K562 (cell line): Measurements from ENCODE around the gene GHRL. TPM values are rescaled to one million over a fixed set of nuclear protein-coding genes. Genes with fewer than 3 reads are reported as not detected.
A peak's percentile ranks its signal among the peaks of the same experiment; 100 is the strongest.

Experiments
- CEBPG ChIP-seq, 3 experiments: fragments of 200-800 bp in 1 of 3; sonication (Bioruptor generic) in 1 of 3; sonication (generic) in 1 of 3; formaldehyde crosslinking in 1 of 3; IDR thresholded peaks in 2 of 3; conservative IDR thresholded peaks in 1 of 3; 2 replicates each; pipeline versions ENCODE4 v1.6.1 to v1.8.0; 2016 to 2022; ENCODE audit warnings: missing compliant biosample characterization in 2 of 3, missing genetic modification characterization in 2 of 3, mild to moderate bottlenecking in 1 of 3, missing genetic modification reagents in 1 of 3
- DIDO1 ChIP-seq: fragments of 450-650 bp; IDR thresholded peaks from 2 replicates; pipeline ENCODE4 v1.6.1; 2016; ENCODE audit warnings: low read depth, missing biosample characterization, missing genetic modification characterization
- FOS ChIP-seq: IDR thresholded peaks from 3 replicates; pipeline ENCODE4 v1.6.1; 2011; ENCODE audit not compliant: insufficient read length; ENCODE audit errors: extremely low read depth
- GATA2 ChIP-seq: sonication (generic); formaldehyde crosslinking; IDR thresholded peaks from 2 replicates; pipeline ENCODE4 v1.4.0; 2020; ENCODE audit warnings: mild to moderate bottlenecking, missing genetic modification reagents
- KAT8 ChIP-seq: fragments of 450-650 bp; IDR thresholded peaks from 2 replicates; pipeline ENCODE4 v1.6.1; 2016; ENCODE audit warnings: low read depth, mild to moderate bottlenecking
- NELFE ChIP-seq: IDR thresholded peaks from 2 replicates; pipeline ENCODE4 v1.6.1; 2011; ENCODE audit warnings: mild to moderate bottlenecking; ENCODE audit not compliant: insufficient read depth, insufficient read length
- NFYB ChIP-seq: IDR thresholded peaks from 2 replicates; pipeline ENCODE4 v1.6.1; 2011; ENCODE audit warnings: mild to moderate bottlenecking, moderate library complexity; ENCODE audit not compliant: insufficient read length; ENCODE audit errors: extremely low read depth
- OTX1 ChIP-seq: fragments of 450-650 bp; formaldehyde crosslinking; IDR thresholded peaks from 2 replicates; pipeline ENCODE4 v1.4.0; 2022; ENCODE audit warnings: mild to moderate bottlenecking
- PHTF2 ChIP-seq: fragments of 250-450 bp; sonication (Bioruptor Pico); IDR thresholded peaks from 2 replicates; pipeline ENCODE4 v1.5.0; 2021; ENCODE audit warnings: mild to moderate bottlenecking
- POU5F1 ChIP-seq: fragments of 150-350 bp; IDR thresholded peaks from 2 replicates; pipeline ENCODE4 v1.6.1; 2014; ENCODE audit warnings: borderline replicate concordance, low read length, low read depth, mild to moderate bottlenecking; ENCODE audit not compliant: partially characterized antibody
- PRMT5 ChIP-seq: sonication (generic); formaldehyde crosslinking; IDR thresholded peaks from 2 replicates; pipeline ENCODE4 v1.5.0; 2020; ENCODE audit warnings: missing genetic modification reagents
- TAL1 ChIP-seq: fragments of 450-650 bp; IDR thresholded peaks from 2 replicates; pipeline ENCODE4 v1.6.1; 2016; ENCODE audit warnings: mild to moderate bottlenecking
- TOE1 ChIP-seq, 2 experiments: fragments of 450-650 bp in 1 of 2; sonication (generic) in 1 of 2; formaldehyde crosslinking in 1 of 2; IDR thresholded peaks; 2 replicates each; pipeline versions ENCODE4 v1.7.1 to v1.8.0; 2016 to 2022; ENCODE audit warnings: borderline replicate concordance in 2 of 2, mild to moderate bottlenecking in 2 of 2, antibody characterized with exemption in 1 of 2, inconsistent platforms in 1 of 2, low read depth in 1 of 2, missing genetic modification reagents in 1 of 2, moderate library complexity in 1 of 2
- ZBTB8A ChIP-seq: fragments of 450-650 bp; IDR thresholded peaks from 2 replicates; pipeline ENCODE4 v1.6.1; 2018; ENCODE audit warnings: mild to moderate bottlenecking, moderate library complexity; ENCODE audit not compliant: partially characterized antibody
- ZNF778 ChIP-seq: fragments of 450-650 bp; formaldehyde crosslinking; IDR thresholded peaks from 2 replicates; pipeline ENCODE4 v1.4.0; 2020; ENCODE audit warnings: mild to moderate bottlenecking, moderate library complexity
- polyA plus RNA-seq, 8 experiments: library from polyadenylated mRNA; depleted of rRNA in 4 of 8; stranded (reverse) in 5 of 8; unstranded in 3 of 8; fragments of >200 nt; fragmentation: Nextera tagmentation in 2 of 8; fragmentation: Illumina TruSeq in 1 of 8; extraction: Ambion mirVana in 2 of 8; extraction: Trizol in 1 of 8; gene quantifications; 2 replicates each; pipeline versions ENCODE4 v1.2.1 to v1.2.3, GENCODE V29; 2011 to 2014; ENCODE audit warnings: inconsistent platforms in 1 of 8, missing spikeins in 1 of 8
- total RNA-seq, 7 experiments: library from RNA; depleted of rRNA in 6 of 7; stranded (reverse); fragments of >200 nt in 6 of 7; fragmentation: Illumina TruSeq in 2 of 7; extraction: Trizol in 2 of 7; gene quantifications; 2 replicates each; pipeline versions ENCODE4 v1.2.1 to v1.2.3, GENCODE V29; 2011 to 2021; ENCODE audit warnings: low replicate concordance in 1 of 7
- TF ChIP-seq, protein P1 (sequence below), 2 experiments: IDR thresholded peaks; 2 replicates each; pipeline ENCODE4 v1.6.1; 2011; ENCODE audit warnings: borderline replicate concordance in 1 of 2, control low read depth in 1 of 2, low read depth in 1 of 2, low read length in 1 of 2, mild to moderate bottlenecking in 1 of 2, mixed read lengths in 1 of 2, moderate library complexity in 1 of 2; ENCODE audit not compliant: insufficient read depth in 1 of 2, insufficient read length in 1 of 2, poor library complexity in 1 of 2, severe bottlenecking in 1 of 2; ENCODE audit errors: extremely low read depth in 1 of 2
- TF ChIP-seq, protein P2 (sequence below), 2 experiments: fragments of 450-650 bp; IDR thresholded peaks; 2 replicates each; pipeline ENCODE4 v1.6.1; 2016; ENCODE audit warnings: mild to moderate bottlenecking in 2 of 2, borderline replicate concordance in 1 of 2, low read depth in 1 of 2, moderate library complexity in 1 of 2

Gene GHRL
- total and polyA plus RNA-seq, 9 of the 15 experiments (the other 6 are each of a cell fraction or from before 2014, with no cell fraction given), result 0.08 to 0.29 (median 0.15) TPM; not detected in 5

DNA sequence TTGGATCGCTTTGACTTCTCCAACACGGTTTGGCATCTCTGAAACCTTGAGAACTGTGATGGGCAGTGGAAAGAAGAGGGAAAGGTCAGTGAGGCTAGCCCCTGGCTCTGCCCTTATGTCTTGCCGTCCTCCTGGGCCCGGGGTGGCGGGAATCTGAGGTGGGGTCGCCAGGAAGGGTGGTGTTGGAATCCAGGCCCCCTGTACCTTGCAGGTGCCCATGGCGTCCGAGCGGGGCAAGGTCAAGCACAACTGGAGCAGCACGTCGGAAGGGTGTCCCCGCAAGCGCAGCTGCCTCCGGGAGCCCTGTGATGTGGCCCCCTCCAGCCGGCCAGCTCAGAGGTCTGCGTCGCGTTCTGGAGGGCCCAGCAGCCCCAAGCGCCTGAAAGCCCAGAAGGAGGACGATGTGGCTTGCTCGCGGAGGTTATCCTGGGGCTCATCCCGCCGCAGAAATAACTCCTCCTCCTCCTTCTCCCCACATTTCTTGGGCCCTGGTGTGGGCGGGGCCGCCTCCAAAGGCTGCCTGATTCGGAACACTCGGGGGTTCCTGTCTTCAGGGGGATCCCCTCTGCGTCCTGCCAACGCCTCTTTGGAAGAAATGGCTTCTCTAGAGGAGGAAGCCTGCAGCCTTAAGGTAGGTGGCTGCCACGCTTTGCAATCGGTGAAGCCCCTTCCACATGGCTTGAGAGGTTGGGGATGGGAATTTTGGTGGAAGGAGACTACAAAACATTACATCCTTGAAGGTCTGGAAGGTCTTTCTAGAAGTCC lies 43.6 kb downstream of the GHRL start (continued):
- no peak for TF ChIP-seq NFYB
- TF ChIP-seq PRMT5 (CRISPR knock-in tag), result no peak
- no peak for TF ChIP-seq ZBTB8A
- no peak for TF ChIP-seq OTX1 (CRISPR knock-in tag)
- TF ChIP-seq FOS, result no peak
- TF ChIP-seq POU5F1, result no peak
- TF ChIP-seq KAT8, result no peak
- no peak for TF ChIP-seq DIDO1 (tag)
- TF ChIP-seq TAL1, result no peak
- no peak for TF ChIP-seq GATA2 (CRISPR knock-in tag)
- TF ChIP-seq, protein P1, sequence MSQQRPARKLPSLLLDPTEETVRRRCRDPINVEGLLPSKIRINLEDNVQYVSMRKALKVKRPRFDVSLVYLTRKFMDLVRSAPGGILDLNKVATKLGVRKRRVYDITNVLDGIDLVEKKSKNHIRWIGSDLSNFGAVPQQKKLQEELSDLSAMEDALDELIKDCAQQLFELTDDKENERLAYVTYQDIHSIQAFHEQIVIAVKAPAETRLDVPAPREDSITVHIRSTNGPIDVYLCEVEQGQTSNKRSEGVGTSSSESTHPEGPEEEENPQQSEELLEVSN (IDR thresholded peaks at IDR 0.05; ENCODE audit: borderline replicate concordance in 1 of 2, extremely low read depth in 1 of 2, insufficient read depth in 1 of 2, insufficient read length in 1 of 2, low read depth in 1 of 2, low read length in 1 of 2, poor library complexity in 1 of 2, severe bottlenecking in 1 of 2), result peak in 1 of 2 experiments; percentile 59
- no peak for TF ChIP-seq PHTF2 (CRISPR knock-in tag)
- TF ChIP-seq, protein P2, sequence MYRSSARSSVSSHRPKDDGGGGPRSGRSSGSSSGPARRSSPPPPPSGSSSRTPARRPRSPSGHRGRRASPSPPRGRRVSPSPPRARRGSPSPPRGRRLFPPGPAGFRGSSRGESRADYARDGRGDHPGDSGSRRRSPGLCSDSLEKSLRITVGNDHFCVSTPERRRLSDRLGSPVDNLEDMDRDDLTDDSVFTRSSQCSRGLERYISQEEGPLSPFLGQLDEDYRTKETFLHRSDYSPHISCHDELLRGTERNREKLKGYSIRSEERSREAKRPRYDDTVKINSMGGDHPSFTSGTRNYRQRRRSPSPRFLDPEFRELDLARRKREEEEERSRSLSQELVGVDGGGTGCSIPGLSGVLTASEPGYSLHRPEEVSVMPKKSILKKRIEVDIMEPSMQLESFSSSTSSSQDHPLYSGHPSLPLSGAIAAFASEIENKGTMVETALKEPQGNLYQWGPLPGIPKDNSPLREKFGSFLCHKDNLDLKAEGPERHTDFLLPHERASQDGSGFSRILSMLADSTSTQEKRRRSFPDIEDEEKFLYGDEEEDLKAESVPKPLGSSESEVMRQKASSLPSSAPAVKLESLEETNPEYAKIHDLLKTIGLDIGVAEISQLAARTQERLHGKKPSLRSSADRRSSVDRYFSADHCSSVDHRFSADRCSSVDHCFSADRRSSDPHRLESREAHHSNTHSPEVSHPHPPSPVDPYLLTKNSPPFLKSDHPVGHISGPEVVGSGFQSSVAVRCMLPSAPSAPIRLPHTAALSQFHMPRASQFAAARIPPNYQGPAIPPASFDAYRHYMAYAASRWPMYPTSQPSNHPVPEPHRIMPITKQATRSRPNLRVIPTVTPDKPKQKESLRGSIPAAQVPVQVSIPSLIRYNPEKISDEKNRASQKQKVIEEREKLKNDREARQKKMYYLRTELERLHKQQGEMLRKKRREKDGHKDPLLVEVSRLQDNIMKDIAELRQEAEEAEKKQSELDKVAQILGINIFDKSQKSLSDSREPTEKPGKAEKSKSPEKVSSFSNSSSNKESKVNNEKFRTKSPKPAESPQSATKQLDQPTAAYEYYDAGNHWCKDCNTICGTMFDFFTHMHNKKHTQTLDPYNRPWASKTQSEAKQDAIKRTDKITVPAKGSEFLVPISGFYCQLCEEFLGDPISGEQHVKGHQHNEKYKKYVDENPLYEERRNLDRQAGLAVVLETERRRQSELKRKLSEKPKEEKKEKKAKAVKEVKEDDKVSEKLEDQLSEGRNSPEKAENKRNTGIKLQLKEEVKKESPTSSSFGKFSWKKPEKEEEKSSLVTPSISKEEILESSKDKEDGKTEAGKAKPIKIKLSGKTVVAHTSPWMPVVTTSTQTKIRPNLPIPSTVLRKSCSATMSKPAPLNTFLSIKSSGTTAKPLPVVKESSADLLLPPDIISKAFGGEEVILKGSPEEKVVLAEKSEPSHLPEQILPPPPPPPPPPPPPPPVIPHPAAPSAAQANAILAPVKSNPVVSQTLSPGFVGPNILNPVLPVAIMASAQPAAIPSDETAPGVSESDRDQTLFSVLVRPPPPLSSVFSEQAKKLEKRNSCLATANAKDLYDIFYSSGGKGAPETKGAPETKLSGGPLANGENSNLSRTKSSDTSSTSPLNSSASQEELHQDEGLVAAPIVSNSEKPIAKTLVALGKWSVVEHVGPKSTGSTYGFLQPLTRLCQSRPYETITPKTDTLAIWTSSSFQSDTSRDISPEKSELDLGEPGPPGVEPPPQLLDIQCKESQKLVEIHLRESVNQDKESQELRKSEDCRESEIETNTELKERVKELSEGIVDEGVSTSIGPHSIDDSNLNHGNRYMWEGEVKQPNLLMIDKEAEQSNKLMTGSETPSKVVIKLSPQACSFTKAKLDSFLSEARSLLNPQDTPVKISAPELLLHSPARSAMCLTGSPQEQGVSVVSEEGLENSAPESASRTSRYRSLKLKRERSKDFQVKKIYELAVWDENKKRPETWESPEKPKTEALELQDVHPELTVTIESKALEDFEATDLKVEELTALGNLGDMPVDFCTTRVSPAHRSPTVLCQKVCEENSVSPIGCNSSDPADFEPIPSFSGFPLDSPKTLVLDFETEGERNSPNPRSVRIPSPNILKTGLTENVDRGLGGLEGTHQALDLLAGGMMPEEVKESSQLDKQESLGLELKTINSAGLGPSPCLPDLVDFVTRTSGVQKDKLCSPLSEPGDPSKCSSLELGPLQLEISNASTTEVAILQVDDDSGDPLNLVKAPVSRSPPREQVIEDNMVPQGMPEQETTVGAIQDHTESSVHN (IDR thresholded peaks at IDR 0.05; ENCODE audit: borderline replicate concordance in 1 of 2, low read depth in 1 of 2), result no peak
- TF ChIP-seq TOE1 (IDR thresholded peaks at IDR 0.05; ENCODE audit: borderline replicate concordance), result no peak
- TF ChIP-seq TOE1 (CRISPR knock-in tag; IDR thresholded peaks at IDR 0.05; ENCODE audit: borderline replicate concordance, low read depth), result no peak
- TF ChIP-seq NELFE, result no peak
- no peak for TF ChIP-seq ZNF778
- no peak for TF ChIP-seq CEBPG (CRISPR knock-in tag; IDR thresholded peaks at IDR 0.05)
- TF ChIP-seq CEBPG (tag; conservative IDR thresholded peaks at IDR 0.05 in 1 of 2, IDR thresholded peaks at IDR 0.05 in 1 of 2), result no peak
